HCT116 (cell line): ENCODE data around the gene NRCAM. TPM values are rescaled to one million over a fixed set of nuclear protein-coding genes. Genes with fewer than 3 reads are reported as not detected.

Experiments used
- CBX3 ChIP-seq: IDR thresholded peaks from 2 replicates; pipeline ENCODE4 v1.6.1; 2012; ENCODE audit warnings: low read depth
- CEBPB ChIP-seq: IDR thresholded peaks from 2 replicates; pipeline ENCODE4 v1.6.1; 2012; ENCODE audit warnings: low read depth
- EGR1 ChIP-seq: IDR thresholded peaks from 2 replicates; pipeline ENCODE4 v1.6.1; 2012; ENCODE audit warnings: low read depth
- ELF1 ChIP-seq: IDR thresholded peaks from 2 replicates; pipeline ENCODE4 v1.6.1; 2012; ENCODE audit warnings: low read depth, borderline replicate concordance
- RAD21 ChIP-seq: IDR thresholded peaks from 2 replicates; pipeline ENCODE4 v1.6.1; 2012; ENCODE audit warnings: low read depth, mild to moderate bottlenecking
- SP1 ChIP-seq: IDR thresholded peaks from 2 replicates; pipeline ENCODE4 v1.6.1; 2012; ENCODE audit warnings: low read depth
- SRF ChIP-seq: IDR thresholded peaks from 2 replicates; pipeline ENCODE4 v1.6.1; 2012; ENCODE audit warnings: low read depth
- ZNF274 ChIP-seq: fragments of 200-500 bp; sonication (Bioruptor generic); IDR thresholded peaks from 2 replicates; pipeline ENCODE4 v1.6.1; 2014; ENCODE audit warnings: mild to moderate bottlenecking, low read depth, low read length, inconsistent platforms
- total RNA-seq: library from RNA; stranded (reverse); gene quantifications from one replicate; pipeline ENCODE4 v1.2.1, GENCODE V29; 2021; ENCODE audit not compliant: unreplicated experiment
- TF ChIP-seq, protein P1 (sequence below): IDR thresholded peaks from 2 replicates; pipeline ENCODE4 v1.6.1; 2012; ENCODE audit warnings: low read depth
- TF ChIP-seq, protein P2 (sequence below): IDR thresholded peaks from 2 replicates; pipeline ENCODE4 v1.6.1; 2012
- TF ChIP-seq, protein P3 (sequence below): IDR thresholded peaks from 2 replicates; pipeline ENCODE4 v1.6.1; 2011; ENCODE audit warnings: mild to moderate bottlenecking, low read length, moderate library complexity; ENCODE audit not compliant: insufficient replicate concordance; ENCODE audit errors: extremely low read depth

The NRCAM gene
- total RNA-seq, 1 experiment from 2014 or later, result 0.15 TPM

DNA sequence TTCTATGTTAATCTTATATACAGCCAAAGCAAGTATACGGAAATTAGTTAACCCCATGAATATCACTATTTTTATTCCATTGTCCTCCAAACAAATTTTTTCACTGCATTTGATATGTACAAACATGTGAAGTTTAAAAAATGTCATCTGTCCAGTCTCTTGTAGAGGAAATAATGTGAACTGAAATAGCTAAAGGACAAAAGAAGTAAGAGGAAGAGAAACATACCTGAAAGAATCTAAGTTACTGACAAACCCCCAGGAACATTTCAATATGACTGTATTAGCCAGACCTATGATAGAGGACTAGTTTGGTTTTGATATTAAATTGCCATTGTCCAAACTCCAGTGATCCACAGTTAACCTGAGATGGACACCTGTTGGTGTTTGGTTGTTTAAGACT lies 80.6 kb downstream of the NRCAM start (continued):
- TF ChIP-seq, protein P1, sequence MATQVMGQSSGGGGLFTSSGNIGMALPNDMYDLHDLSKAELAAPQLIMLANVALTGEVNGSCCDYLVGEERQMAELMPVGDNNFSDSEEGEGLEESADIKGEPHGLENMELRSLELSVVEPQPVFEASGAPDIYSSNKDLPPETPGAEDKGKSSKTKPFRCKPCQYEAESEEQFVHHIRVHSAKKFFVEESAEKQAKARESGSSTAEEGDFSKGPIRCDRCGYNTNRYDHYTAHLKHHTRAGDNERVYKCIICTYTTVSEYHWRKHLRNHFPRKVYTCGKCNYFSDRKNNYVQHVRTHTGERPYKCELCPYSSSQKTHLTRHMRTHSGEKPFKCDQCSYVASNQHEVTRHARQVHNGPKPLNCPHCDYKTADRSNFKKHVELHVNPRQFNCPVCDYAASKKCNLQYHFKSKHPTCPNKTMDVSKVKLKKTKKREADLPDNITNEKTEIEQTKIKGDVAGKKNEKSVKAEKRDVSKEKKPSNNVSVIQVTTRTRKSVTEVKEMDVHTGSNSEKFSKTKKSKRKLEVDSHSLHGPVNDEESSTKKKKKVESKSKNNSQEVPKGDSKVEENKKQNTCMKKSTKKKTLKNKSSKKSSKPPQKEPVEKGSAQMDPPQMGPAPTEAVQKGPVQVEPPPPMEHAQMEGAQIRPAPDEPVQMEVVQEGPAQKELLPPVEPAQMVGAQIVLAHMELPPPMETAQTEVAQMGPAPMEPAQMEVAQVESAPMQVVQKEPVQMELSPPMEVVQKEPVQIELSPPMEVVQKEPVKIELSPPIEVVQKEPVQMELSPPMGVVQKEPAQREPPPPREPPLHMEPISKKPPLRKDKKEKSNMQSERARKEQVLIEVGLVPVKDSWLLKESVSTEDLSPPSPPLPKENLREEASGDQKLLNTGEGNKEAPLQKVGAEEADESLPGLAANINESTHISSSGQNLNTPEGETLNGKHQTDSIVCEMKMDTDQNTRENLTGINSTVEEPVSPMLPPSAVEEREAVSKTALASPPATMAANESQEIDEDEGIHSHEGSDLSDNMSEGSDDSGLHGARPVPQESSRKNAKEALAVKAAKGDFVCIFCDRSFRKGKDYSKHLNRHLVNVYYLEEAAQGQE, result no peak
- TF ChIP-seq RAD21 (no peak), EGR1 (no peak), SRF (no peak), CEBPB (no peak), ELF1 (no peak), CBX3 (no peak), ZNF274 (no peak), SP1 (no peak)
- TF ChIP-seq, protein P2, sequence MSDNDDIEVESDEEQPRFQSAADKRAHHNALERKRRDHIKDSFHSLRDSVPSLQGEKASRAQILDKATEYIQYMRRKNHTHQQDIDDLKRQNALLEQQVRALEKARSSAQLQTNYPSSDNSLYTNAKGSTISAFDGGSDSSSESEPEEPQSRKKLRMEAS, result no peak
- TF ChIP-seq, protein P3, sequence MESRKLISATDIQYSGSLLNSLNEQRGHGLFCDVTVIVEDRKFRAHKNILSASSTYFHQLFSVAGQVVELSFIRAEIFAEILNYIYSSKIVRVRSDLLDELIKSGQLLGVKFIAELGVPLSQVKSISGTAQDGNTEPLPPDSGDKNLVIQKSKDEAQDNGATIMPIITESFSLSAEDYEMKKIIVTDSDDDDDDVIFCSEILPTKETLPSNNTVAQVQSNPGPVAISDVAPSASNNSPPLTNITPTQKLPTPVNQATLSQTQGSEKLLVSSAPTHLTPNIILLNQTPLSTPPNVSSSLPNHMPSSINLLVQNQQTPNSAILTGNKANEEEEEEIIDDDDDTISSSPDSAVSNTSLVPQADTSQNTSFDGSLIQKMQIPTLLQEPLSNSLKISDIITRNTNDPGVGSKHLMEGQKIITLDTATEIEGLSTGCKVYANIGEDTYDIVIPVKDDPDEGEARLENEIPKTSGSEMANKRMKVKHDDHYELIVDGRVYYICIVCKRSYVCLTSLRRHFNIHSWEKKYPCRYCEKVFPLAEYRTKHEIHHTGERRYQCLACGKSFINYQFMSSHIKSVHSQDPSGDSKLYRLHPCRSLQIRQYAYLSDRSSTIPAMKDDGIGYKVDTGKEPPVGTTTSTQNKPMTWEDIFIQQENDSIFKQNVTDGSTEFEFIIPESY, result no peak
